GM12892 (cell line): ENCODE measurements around the gene LRRN2.

Experiments
- DNase-seq: peaks from one replicate; pipeline ENCODE4 v3.0.0; 2011; ENCODE audit not compliant: insufficient read length
- FAIRE-seq: peaks from 2 replicates; lab custom pipeline; 2011; peaks lifted over from hg19 to GRCh38; lab: Jason Lieb, UNC
- POLR2A ChIP-seq: IDR thresholded peaks from 2 replicates; pipeline ENCODE4 v1.6.1; 2011; ENCODE audit warnings: low read depth, low read length, control low read depth
- POLR2AphosphoS5 ChIP-seq: IDR thresholded peaks from 2 replicates; pipeline ENCODE4 v1.6.1; 2011; ENCODE audit warnings: low read depth, low read length, control low read depth
- TAF1 ChIP-seq: IDR thresholded peaks from 2 replicates; pipeline ENCODE4 v1.6.1; 2011; ENCODE audit warnings: low read depth, mild to moderate bottlenecking, control low read depth, low read length, borderline replicate concordance

The LRRN2 gene

GRCh38 chr1:204711103-204711946 is 25.8 kb upstream of the LRRN2 start:
- FAIRE-seq (no peak), DNase-seq (no peak)
- TF ChIP-seq TAF1 (no peak), POLR2AphosphoS5 (no peak), POLR2A (no peak)

GRCh38 chr1:204709960-204710912 is 24.7 kb upstream of the LRRN2 start:
- TF ChIP-seq POLR2A (no peak), TAF1 (no peak), POLR2AphosphoS5 (no peak)
- DNase-seq (no peak), FAIRE-seq (no peak)

DNA sequence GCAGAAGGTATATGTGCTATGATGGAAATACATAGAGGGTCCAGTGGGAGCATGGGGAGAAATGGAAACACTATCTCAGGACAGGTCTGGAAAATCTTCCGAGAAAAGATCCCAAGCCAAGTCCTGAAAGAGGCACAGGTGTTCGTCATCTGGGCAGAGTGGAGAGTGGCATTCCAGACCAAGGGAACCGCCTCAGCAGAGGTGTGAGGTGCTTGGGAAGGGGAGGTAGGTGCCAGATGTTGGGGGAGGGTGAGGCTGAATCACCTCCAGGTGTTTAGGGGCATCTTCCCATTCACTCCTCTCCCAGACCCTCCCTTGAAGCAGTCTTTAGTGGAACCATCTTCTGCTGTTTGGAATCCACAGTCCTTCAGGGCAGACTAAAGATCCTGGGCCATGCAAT is 23.5 kb upstream of the LRRN2 start:
- DNase-seq (no peak), FAIRE-seq (no peak)
- no peak for TF ChIP-seq TAF1
- TF ChIP-seq POLR2AphosphoS5 = no peak
- no peak for TF ChIP-seq POLR2A

GRCh38 chr1:204706838-204707509 is 21.4 kb upstream of the LRRN2 start:
- TF ChIP-seq TAF1 (no peak), POLR2A (no peak), POLR2AphosphoS5 (no peak)
- DNase-seq = no peak
- no peak for FAIRE-seq

DNA sequence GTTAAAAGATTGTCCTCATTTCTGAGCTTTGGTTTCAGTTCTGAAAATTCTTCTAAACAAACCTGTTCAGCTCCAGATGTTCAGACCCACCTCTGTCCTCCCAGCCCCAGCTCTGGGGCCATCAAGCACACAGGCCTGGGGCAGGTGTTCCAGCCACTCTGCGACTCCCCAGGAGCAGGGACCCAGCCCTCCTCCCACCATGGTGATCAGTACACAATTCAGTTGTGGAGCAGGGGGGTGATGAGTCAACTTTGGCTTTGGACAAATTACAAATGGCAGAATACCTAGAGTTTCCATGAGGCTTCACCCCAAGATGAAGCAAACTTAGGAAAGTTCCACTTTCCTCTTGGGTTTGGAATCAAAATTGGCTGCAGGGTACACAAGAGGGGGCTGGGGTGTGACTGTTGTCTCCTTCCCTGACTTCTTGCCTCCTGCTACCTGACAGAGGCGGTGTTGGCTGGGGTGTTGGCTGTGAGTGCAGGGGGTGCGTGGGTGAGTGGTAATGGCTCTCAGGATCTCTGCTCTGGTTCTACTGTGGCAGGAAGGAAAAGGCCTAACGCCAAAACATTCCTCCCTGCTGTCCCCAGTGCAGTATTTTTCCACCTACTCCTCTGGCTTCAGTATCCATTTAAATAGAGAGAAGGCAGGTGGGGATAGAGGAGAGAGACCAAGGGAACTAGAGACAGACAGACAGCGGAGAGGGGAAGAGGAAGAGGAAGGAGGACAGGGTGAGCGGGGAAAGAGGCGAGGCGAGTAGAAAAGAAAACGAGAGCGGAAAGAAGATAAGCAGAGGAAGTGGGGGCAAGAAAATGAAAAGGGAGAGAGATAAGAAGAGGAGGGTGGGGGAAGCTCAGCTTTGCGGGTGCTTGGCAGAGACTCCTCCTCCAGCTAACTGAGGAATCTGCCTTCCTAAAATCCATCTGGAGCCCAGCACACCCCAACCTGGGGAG is 20.6 kb upstream of the LRRN2 start:
- DNase-seq (no peak), FAIRE-seq (no peak)
- TF ChIP-seq TAF1 (no peak), POLR2A (no peak), POLR2AphosphoS5 (no peak)

- DNase-seq (no peak), FAIRE-seq (no peak)
- TF ChIP-seq TAF1 = no peak
- TF ChIP-seq POLR2A = no peak
- no peak for TF ChIP-seq POLR2AphosphoS5
Measured at GRCh38 chr1:204705493-204705811, 19.9 kb upstream of the LRRN2 start.

DNA sequence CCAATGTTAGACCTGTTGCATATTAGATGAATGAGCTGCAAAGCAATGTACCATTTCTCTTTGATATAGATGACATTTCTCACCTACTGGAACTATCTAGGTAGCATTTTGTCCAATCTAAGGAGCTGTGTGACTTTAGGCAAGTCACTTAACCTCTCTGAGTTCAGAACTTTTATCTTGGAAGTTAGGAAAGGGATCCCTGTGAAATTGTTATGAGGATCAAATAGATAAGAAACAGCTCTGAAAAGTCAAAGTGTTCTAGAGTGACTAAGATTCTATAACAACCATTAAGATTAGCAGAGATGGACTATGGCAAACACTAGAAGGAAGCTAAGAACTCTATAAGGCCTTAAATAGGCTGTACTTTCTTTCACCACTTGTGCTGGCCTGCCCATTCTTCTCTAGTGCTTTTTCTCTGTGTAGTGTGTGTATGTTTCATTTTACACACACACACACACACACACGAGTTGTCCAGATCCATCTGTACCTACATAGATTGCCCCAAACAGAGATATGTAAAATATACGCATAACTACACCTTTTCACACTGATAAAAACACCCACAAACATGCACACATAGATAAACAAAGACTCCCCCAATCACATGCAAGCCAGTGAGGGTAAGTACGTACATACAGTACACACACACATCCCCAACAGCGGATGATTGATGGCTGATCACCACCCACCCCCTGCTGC is 19.4 kb upstream of the LRRN2 start:
- FAIRE-seq = no peak
- no peak for DNase-seq
- TF ChIP-seq POLR2AphosphoS5 (no peak), POLR2A (no peak), TAF1 (no peak)

- DNase-seq = no peak
- no peak for FAIRE-seq
- TF ChIP-seq POLR2AphosphoS5 (no peak), TAF1 (no peak), POLR2A (no peak)
Measured at GRCh38 chr1:204703826-204704612, 18.5 kb upstream of the LRRN2 start.

- TF ChIP-seq TAF1 = no peak
- TF ChIP-seq POLR2AphosphoS5 = no peak
- TF ChIP-seq POLR2A = no peak
- DNase-seq (no peak), FAIRE-seq (no peak)
Measured at GRCh38 chr1:204703268-204703664, 17.7 kb upstream of the LRRN2 start.
